ENCODE results near the gene NOS2. TPM values are rescaled to one million over a fixed set of nuclear protein-coding genes. Genes with fewer than 3 reads are reported as not detected.
A peak's percentile ranks its signal among the peaks of the same experiment; 100 is the strongest.

Gene NOS2
- total RNA-seq, 1 experiment from 2014 or later = not detected

- no peak for DNase-seq (ENCODE audit: low read depth)
Measured at GRCh38 chr17:27819145-27819544, 18.8 kb upstream of the NOS2 start.

DNA sequence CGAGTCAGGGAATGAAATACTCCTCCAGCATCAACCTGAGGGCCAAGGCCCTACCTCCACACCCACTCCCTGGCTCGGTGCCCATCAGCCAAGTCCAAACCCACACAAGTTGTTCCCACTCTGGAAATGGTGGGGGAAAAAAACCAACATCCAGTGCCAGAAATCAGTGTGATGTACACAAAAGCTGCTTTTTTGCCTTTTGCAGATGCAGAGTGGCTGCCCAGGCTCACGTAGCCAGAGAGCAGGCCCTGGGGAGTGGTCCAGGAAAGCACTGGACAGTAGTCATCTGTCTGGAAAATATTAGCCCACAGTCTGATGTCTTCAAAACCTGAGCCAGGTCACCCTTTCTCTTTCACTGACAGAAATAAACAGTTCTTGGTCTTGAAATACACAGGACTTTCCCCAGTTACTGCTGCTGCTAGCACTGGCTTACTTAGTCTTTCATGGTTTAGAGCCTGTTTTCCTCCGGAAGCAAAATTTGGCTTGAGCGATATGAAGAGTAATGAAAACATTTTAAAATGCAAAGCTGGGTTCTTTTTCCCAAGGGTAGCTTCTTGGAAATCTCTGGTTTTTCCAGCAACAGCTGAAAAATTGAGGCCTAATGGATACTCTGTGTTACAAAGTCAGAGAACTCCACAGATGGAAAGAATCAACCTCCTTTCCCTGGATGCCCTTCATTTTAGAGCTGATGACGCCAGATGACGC lies 18.2 kb upstream of the NOS2 start:
- DNase-seq (ENCODE audit: low read depth) = no peak

GRCh38 chr17:27817731-27818130 lies 17.4 kb upstream of the NOS2 start:
- DNase-seq (ENCODE audit: low read depth) = peak; percentile 18

DNA sequence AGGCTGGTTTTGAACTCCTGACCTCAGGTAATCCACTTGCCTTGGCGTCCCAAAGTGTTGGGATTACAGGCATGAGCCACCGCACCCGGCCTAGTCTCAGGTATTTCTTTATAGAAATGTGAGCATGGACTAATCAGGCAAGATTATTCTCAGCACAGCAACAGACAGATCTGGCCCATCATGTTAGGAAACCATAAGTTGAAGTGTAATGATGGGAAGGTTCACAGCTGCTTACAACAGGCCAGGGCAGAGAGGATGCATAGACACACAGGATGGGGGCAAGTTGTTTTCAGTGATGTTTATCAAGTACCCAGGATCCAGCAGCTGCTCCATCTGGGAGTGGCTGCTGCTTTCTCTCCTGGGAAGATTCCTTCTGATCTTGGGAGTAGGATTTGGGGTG lies 16.6 kb upstream of the NOS2 start:
- no peak for DNase-seq (ENCODE audit: low read depth)

- no peak for DNase-seq (ENCODE audit: low read depth)
Measured at GRCh38 chr17:27811961-27812360, 11.6 kb upstream of the NOS2 start.

DNA sequence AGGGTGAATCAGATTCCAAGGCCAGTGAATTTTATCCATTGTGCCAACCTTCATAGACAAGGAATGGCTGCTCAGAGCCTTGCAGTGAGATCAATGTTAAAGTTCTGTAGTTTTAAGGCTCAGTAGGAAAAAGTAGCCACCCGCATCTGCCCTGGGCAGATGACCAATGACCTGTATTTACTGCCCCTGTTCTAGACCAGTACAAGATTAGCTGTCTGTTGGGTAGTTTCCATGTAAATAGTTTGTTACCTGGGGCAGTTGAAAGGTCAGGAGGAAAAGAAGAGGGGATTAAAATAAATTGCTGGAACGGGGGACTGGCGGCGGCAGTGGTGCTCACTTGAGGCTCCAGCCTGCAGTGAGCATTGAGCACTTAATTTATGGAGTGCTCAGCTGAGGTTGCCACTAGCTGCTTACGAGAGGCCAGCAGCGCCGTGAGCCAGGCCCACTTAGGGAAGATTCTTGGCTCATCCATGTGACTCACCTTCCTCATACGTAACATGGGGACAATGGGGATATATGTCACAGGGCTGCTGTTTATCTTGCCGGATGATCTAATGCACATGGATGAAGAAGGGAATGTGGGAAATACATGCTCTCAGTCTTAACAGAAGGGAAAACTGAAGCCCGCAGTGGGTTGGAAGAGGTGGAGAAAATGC lies 10.7 kb upstream of the NOS2 start:
- DNase-seq (ENCODE audit: low read depth) = peak; percentile 63

DNA sequence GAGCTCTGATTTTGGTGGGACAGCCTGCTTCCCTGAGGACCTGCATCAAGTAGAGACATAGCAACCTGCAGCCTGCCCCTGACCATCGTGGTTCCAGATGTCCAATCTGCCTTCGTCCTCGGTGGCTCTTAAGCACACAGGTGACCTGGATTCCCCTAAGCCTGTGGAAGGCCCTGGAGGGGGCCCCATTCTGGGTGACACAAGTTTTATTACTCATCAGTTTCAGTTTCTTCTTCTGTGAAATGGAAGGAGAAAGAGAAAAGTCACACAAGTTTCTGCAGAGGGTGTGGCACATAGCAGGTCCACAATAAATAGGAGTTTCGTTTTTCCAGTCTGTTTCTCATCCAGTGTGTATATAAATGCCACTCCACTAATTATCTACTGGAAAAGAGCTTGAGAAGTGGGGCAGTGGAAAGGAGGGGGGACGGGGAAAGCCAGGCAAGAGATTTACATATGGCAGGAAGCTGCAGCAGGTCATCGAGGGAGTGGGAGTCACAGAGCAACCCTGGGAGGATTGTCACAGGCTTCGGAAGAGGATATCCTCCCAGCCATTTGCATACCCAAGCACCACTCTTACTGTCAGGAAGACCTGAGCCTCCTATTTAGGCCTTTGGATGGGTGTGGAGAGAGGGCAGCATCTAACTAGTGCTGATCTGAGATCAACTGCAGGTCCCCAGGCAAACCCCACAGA lies 10.0 kb upstream of the NOS2 start:
- DNase-seq (ENCODE audit: low read depth) = peak; percentile 49

DNA sequence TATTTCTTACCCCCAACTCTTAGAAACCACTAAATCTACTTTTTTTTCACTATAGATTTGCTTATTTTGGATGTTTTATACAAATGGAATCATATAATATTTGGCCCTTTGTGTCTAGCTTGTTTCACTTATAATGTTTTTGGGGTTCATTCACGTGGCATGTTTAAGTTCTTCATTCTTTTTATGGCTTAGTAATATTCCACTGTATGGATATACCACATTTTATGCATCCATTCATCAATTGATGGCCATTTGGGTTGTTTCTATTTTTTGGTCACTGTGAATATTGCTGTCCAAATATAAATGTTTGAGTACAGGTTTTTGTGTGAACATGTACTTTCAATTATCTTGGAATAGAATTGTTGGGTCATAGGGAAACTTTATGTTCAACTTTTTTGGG lies 9.2 kb upstream of the NOS2 start:
- DNase-seq (ENCODE audit: low read depth) = no peak

- DNase-seq (ENCODE audit: low read depth) = no peak
Measured at GRCh38 chr17:27808628-27809027, 8.3 kb upstream of the NOS2 start.

DNA sequence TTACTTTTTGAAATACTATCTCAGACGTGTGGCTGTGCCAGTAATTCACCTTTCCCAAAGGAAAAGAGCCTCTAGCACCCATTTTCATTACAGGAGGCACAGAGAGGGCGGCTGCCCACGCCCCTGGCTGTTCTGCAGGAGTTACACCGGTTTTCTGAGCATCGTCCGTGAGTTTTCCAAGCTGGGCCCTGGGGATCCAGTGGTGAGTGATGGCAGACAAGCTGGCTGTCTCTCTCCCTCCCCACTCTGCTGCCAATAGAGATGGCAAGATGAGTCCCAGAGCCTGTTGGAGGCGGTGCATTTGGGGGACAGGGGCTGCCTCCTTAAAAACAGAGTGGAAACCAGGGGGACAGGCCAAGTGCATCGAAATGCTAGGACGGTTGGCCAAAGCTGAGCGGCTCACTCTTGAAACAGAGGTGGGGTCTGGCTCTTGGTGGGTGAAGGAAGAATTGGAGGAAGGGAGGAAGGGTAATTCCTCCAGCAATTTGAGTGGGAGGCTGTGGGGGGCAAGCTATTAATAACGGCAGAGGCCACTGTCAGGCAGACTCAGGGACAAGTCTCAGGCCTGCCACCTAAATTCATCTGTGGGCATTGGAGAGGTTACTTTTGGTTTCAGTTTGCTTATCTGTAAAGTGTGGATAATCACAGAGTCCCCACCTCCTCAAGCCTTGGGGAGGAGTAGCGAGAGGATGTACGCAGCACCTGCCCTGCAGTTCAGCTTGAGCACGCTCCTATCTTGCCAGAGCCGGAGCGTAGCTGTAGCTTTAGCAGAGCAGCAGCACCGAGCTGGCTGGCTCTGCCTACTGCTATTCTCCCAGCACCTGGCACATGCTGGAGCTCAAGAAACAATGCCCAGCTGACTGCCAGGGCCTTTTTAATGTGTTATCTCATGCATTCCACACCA lies 7.5 kb upstream of the NOS2 start:
- DNase-seq (ENCODE audit: low read depth) = peak; percentile 62

GRCh38 chr17:27805520-27806146 lies 5.3 kb upstream of the NOS2 start:
- peak; percentile 83 for DNase-seq (ENCODE audit: low read depth)

- DNase-seq (ENCODE audit: low read depth) = no peak
Measured at GRCh38 chr17:27804113-27804512, 3.8 kb upstream of the NOS2 start.

DNA sequence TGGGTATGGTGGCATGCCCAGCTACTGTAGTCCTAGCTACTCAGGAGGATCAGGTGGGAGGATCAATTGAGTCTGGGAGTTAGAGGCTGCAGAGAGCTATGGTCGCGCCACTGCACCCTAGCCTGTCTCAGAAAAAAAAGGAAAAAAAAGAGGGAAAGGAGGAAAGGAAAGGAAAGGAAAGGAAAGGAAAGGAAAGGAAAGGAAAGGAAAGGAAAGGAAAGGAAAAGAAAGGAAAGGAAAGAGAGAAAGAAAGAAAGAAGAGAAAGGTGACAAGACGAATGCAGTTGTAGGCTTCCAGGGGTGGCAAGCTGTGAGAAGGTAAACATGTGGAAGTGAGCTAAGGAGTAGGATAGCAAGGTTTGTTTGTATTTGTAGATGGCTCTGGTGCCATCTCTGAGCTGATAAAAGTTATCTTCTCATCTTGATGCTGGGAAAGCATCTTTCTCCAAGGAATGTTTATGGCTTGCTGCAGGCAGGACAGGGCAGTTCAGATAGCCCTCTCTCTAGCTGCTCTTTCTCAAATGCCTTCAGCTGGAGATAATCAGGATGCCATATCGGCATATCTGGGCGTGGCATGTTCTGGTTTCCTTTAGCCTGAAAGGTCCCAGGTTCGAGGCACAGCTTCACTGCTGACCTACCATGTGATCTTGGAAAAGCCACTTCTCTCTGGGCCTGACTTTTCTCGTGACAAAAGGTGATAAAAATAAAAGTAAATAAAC lies 2.8 kb upstream of the NOS2 start:
- no peak for DNase-seq (ENCODE audit: low read depth)

- DNase-seq (ENCODE audit: low read depth) = no peak
Measured at GRCh38 chr17:27802033-27802432, 1.7 kb upstream of the NOS2 start.

- DNase-seq (ENCODE audit: low read depth) = no peak
Measured at GRCh38 chr17:27798376-27798775, 2.0 kb downstream of the NOS2 start.

GRCh38 chr17:27797390-27798091 lies 2.8 kb downstream of the NOS2 start:
- peak; percentile 12 for DNase-seq (ENCODE audit: low read depth)

DNA sequence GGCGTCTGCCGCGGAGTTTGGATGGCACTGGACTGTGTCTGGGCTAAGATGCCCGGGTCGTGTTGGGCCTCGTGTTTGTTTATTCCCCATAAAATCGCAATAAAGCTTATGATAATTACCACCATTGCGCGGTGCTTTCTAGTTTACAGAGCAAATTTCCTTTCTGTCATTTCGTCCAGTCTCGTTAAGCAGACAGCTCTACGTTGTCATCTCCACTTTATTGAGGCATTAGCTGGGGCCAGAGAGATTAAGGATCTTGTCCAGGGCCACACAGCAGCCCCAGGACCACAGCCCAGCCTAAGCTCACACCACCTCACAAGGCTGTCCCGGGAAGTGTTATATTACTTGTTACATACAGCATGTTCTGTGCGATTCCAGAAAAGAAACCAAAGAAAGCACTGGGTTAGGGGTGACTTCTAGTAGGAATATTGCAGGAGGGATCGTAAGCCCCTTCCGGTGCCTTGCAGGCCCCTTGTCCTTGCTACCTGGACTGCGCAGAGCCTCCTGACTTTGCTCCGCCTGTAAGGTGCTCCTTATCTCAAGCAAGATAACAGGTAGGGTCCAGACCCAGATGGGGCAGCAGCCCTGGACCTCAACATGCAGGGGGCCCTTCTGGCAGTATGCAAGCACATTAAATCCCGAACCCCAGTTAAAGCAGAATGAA lies 6.3 kb downstream of the NOS2 start:
- no peak for DNase-seq (ENCODE audit: low read depth)

DNA sequence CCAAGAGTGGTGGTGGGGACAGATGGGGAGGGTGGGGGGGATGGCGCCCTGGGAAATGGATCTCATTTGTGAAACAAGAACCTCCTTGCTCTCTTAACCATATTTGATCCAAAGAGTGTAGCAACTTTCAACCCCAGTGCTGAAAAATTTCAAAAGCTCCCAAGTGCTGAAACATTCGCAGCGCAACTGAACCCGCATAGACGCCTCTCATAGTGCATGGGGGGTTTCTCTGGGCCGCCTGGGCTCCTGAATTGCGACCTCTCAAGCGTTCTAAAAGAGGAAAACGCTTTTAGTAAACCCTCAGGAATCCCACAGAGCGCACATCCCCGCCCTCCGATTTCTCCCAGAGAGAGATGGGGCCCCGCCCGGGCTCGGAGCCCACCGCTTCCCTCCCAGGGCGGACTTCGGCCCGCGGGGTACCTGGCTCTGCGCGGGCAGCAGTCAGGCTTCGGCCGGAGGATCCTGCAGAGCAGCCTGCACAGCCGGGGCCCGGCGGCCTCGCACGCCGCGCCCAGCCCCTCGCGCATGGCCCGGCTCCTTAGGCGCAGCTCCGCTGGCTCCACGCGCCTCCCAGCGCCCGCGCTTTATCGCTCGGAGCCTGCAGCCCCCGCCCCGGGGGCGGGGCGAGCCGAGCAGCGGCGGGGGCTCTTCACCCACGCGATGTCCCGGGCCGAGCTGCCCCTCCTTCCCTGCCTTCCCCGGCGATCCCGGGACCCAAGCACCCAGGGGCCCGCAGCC lies 7.0 kb downstream of the NOS2 start:
- no peak for DNase-seq (ENCODE audit: low read depth)

GRCh38 chr17:27792095-27792494 lies 8.2 kb downstream of the NOS2 start:
- no peak for DNase-seq (ENCODE audit: low read depth)
